IMR-90 (cell line): ENCODE data around the gene EGFL8. TPM values are rescaled to one million over a fixed set of nuclear protein-coding genes. Genes with fewer than 3 reads are reported as not detected.

Experiments
- ATAC-seq: fragments of 200-7000 bp; cut with Tn5 transposase; 2 replicates; pipeline ENCODE4 v1.9.1; 2020; ENCODE audit warnings: low read depth, mild to moderate bottlenecking, moderate library complexity
- BruUV-seq: library from RNA; stranded (reverse); fragments of 400-500 nt; replicated peaks from 2 replicates; lab custom pipeline; 2021; lab: Mats Ljungman, UMichigan
- CTCF ChIA-PET: fragments of 300-600 bp; formaldehyde crosslinking; extraction: SDS; loops from one replicate; lab custom pipeline; 2021; ENCODE audit warnings: antibody characterized with exemption; lab: Yijun Ruan, JAX
- POLR2A ChIA-PET: fragments of 300-600 bp; sonication (Branson Sonifier 250); formaldehyde crosslinking; loops from one replicate; lab custom pipeline; 2022; ENCODE audit warnings: antibody characterized with exemption; ENCODE audit not compliant: unreplicated experiment; lab: Charles Lee
- DNase-seq: peaks from one replicate; pipeline ENCODE4 v3.0.0; 2013
- H2AFZ ChIP-seq: replicated peaks from 2 replicates; pipeline ENCODE3; 2013; ENCODE audit warnings: low read length, mild to moderate bottlenecking; ENCODE audit not compliant: poor library complexity
- H2AK5ac ChIP-seq: 2 replicates; pipeline ENCODE4 v1.6.1; 2013; ENCODE audit warnings: low read depth, low read length, inconsistent platforms
- H2AK9ac ChIP-seq: replicated peaks from 2 replicates; pipeline ENCODE3; 2013; ENCODE audit warnings: mild to moderate bottlenecking, low read depth, low read length, moderate library complexity; ENCODE audit not compliant: poor library complexity
- H2BK120ac ChIP-seq: 2 replicates; pipeline ENCODE4 v1.6.1; 2013; ENCODE audit warnings: low read depth, low read length, inconsistent platforms
- H2BK15ac ChIP-seq: 3 replicates; pipeline ENCODE4 v1.6.1; 2013; ENCODE audit warnings: low read depth, low read length, inconsistent platforms
- H2BK20ac ChIP-seq: 2 replicates; pipeline ENCODE4 v1.6.1; 2013; ENCODE audit warnings: low read depth, mild to moderate bottlenecking, inconsistent platforms, low read length, moderate library complexity
- H2BK5ac ChIP-seq: 2 replicates; pipeline ENCODE4 v1.6.1; 2013; ENCODE audit warnings: mild to moderate bottlenecking, low read depth, low read length, inconsistent platforms; ENCODE audit not compliant: poor library complexity, severe bottlenecking
- H3K14ac ChIP-seq: replicated peaks from 2 replicates; pipeline ENCODE4 v1.6.1; 2013; ENCODE audit warnings: low read depth, low read length, inconsistent platforms
- H3K18ac ChIP-seq: 2 replicates; pipeline ENCODE4 v1.6.1; 2013; ENCODE audit warnings: low read depth, low read length, control low read depth
- H3K23ac ChIP-seq: 2 replicates; pipeline ENCODE4 v1.6.1; 2013; ENCODE audit warnings: low read depth, low read length, inconsistent platforms
- H3K27ac ChIP-seq: 2 replicates; pipeline ENCODE4 v1.5.1; 2013; ENCODE audit warnings: mild to moderate bottlenecking, control low read depth, low read length; ENCODE audit not compliant: insufficient read depth
- H3K27me3 ChIP-seq: 2 replicates; pipeline ENCODE4 v1.6.1; 2013; ENCODE audit warnings: low read length; ENCODE audit not compliant: control insufficient read depth, insufficient read depth
- H3K36me3 ChIP-seq: 2 replicates; pipeline ENCODE4 v1.6.1; 2013; ENCODE audit warnings: low read length, mixed read lengths; ENCODE audit not compliant: control insufficient read depth, insufficient read depth
- H3K4ac ChIP-seq: 2 replicates; pipeline ENCODE4 v1.6.1; 2013; ENCODE audit warnings: low read depth, low read length, inconsistent platforms
- H3K4me1 ChIP-seq: 2 replicates; pipeline ENCODE4 v1.6.1; 2013; ENCODE audit warnings: low read length, mixed read lengths; ENCODE audit not compliant: control insufficient read depth, insufficient read depth
- H3K4me2 ChIP-seq: 2 replicates; pipeline ENCODE4 v1.6.1; 2013; ENCODE audit warnings: low read depth, mild to moderate bottlenecking, control low read depth, low read length, moderate library complexity
- H3K4me3 ChIP-seq: 2 replicates; pipeline ENCODE4 v1.5.1; 2013; ENCODE audit warnings: low read depth, mild to moderate bottlenecking, control low read depth, low read length, moderate library complexity; ENCODE audit not compliant: insufficient read depth
- H3K56ac ChIP-seq: 2 replicates; pipeline ENCODE4 v1.6.1; 2013; ENCODE audit warnings: low read length, inconsistent platforms; ENCODE audit not compliant: insufficient read depth; ENCODE audit errors: extremely low read depth
- H3K79me1 ChIP-seq, 2 experiments: 2 replicates each; pipeline ENCODE4 v1.6.1; 2013; ENCODE audit warnings: low read length in 2 of 2, inconsistent platforms in 1 of 2, low read depth in 1 of 2
- H3K9ac ChIP-seq: 2 replicates; pipeline ENCODE4 v1.6.1; 2013; ENCODE audit warnings: low read depth, low read length, control low read depth
- H3K9me1 ChIP-seq: 2 replicates; pipeline ENCODE4 v1.6.1; 2013; ENCODE audit warnings: low read length, inconsistent platforms; ENCODE audit not compliant: insufficient read depth
- H3K9me3 ChIP-seq: 2 replicates; pipeline ENCODE4 v1.6.1; 2013; ENCODE audit warnings: low read length; ENCODE audit not compliant: control insufficient read depth, insufficient read depth
- H4K20me1 ChIP-seq: 2 replicates; pipeline ENCODE4 v1.6.1; 2013; ENCODE audit warnings: low read length, inconsistent platforms; ENCODE audit not compliant: insufficient read depth
- H4K5ac ChIP-seq: 2 replicates; pipeline ENCODE4 v1.6.1; 2013; ENCODE audit warnings: mild to moderate bottlenecking, low read depth, low read length, control low read depth
- H4K8ac ChIP-seq, 2 experiments: 2 replicates each; pipeline ENCODE4 v1.6.1; 2013; ENCODE audit warnings: low read depth in 2 of 2, low read length in 2 of 2, control low read depth in 1 of 2, inconsistent platforms in 1 of 2
- H4K91ac ChIP-seq: 2 replicates; pipeline ENCODE4 v1.6.1; 2013; ENCODE audit warnings: low read depth, low read length, inconsistent platforms; ENCODE audit not compliant: insufficient read depth
- FOS ChIP-seq: fragments of 150-350 bp; IDR thresholded peaks from 2 replicates; pipeline ENCODE4 v1.6.1; 2016; ENCODE audit warnings: low read depth, low read length
- MAFK ChIP-seq: IDR thresholded peaks from 2 replicates; pipeline ENCODE4 v1.6.1; 2012; ENCODE audit warnings: low read depth, low read length, improper control_type of control experiment
- MAZ ChIP-seq: IDR thresholded peaks from 2 replicates; pipeline ENCODE4 v1.6.1; 2012; ENCODE audit warnings: low read depth, mild to moderate bottlenecking, low read length, improper control_type of control experiment, moderate library complexity, borderline replicate concordance
- MXI1 ChIP-seq: IDR thresholded peaks from 2 replicates; pipeline ENCODE4 v1.6.1; 2012; ENCODE audit warnings: low read depth, mild to moderate bottlenecking, low read length, moderate library complexity, borderline replicate concordance
- NFE2L2 ChIP-seq: fragments of 150-350 bp; IDR thresholded peaks from 2 replicates; pipeline ENCODE4 v1.6.1; 2016; ENCODE audit warnings: low read depth, mild to moderate bottlenecking, low read length
- RCOR1 ChIP-seq: IDR thresholded peaks from 2 replicates; pipeline ENCODE4 v1.6.1; 2012; ENCODE audit warnings: mild to moderate bottlenecking, low read length, improper control_type of control experiment; ENCODE audit not compliant: insufficient replicate concordance
- SMC3 ChIP-seq: fragments of 150-350 bp; IDR thresholded peaks from 2 replicates; pipeline ENCODE4 v1.6.1; 2016; ENCODE audit warnings: low read depth, mild to moderate bottlenecking, antibody characterized with exemption, low read length, moderate library complexity
- WGBS, 2 experiments: methylation state at CpG; one replicate each; pipeline versions ENCODE4 v1.1.5 to v1.1.7; 2013; ENCODE audit warnings: missing lambda C conversion rate in 2 of 2; ENCODE audit not compliant: insufficient read length in 1 of 2; ENCODE audit errors: extremely low coverage in 2 of 2; 5-methylcytosine and 5-hydroxymethylcytosine counted together
- dilution Hi-C: fragments of 300-500 bp; cut with HindIII; formaldehyde crosslinking; loops from one replicate; pipeline ENCODE4 v1.14.3; 2018; ENCODE audit warnings: low sequenced_read_pairs; ENCODE audit not compliant: unreplicated experiment
- in situ Hi-C: fragments of 300-500 bp; cut with MboI; formaldehyde crosslinking; loops from 3 replicates; pipeline ENCODE4 v1.14.3; 2019; ENCODE audit warnings: low sequenced_read_pairs, inconsistent platforms, mixed read lengths
- intact Hi-C: fragments of 100-400 bp; cut with micrococcal nuclease; formaldehyde crosslinking; loops from 2 replicates; pipeline ENCODE4 v1.10.0; 2022
- polyA plus RNA-seq, 3 experiments: library from polyadenylated mRNA; depleted of rRNA; stranded (reverse); fragments of >200 nt; gene quantifications; 2 replicates each; pipeline ENCODE4 v1.2.3, GENCODE V29; 2012; ENCODE audit warnings: low replicate concordance in 1 of 3
- total RNA-seq: library from RNA; depleted of rRNA; stranded (reverse); fragments of >200 nt; gene quantifications from 2 replicates; pipeline ENCODE4 v1.2.3, GENCODE V29; 2012
- TF ChIP-seq, protein P1 (sequence below): fragments of 150-350 bp; IDR thresholded peaks from 2 replicates; pipeline ENCODE4 v1.6.1; 2016; ENCODE audit warnings: low read depth, mild to moderate bottlenecking, low read length, moderate library complexity, borderline replicate concordance
- TF ChIP-seq, protein P2 (sequence below): fragments of 150-350 bp; IDR thresholded peaks from 2 replicates; pipeline ENCODE4 v1.6.1; 2017; ENCODE audit warnings: mild to moderate bottlenecking, antibody characterized with exemption, low read length, low read depth
- TF ChIP-seq, protein P3 (sequence below): conservative IDR thresholded peaks from 2 replicates; pipeline ENCODE4 v1.5.1; 2012; ENCODE audit warnings: mild to moderate bottlenecking, low read depth, low read length, improper control_type of control experiment

The EGFL8 gene
- total and polyA plus RNA-seq, 2 of the 4 experiments (the other 2 are of a cell fraction), result 0.18 to 4.7 TPM

DNA sequence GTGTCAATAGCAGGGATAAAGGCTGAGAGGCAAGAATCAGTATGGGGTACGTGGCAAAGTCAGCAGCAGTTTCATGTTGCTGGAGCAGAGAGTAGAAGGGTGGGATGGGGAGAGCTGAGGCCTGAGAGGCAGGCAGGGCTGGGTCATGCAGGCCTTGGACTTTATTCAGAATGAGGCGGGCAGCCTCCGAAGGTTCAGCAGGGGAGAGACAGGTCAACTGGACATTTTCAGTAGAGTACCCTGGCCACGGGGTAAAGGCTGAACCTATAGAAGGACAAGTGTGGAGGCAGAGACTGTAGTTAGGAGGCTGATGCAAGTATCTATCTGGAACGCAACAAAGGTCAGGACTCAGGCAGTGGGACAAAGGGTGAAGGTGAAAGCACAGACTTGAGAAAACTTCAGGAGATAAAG is 45.8 kb downstream of the EGFL8 start:
- H4K8ac ChIP-seq, result no peak overlapping the region
- TF ChIP-seq MAFK (no peak), MXI1 (no peak), RCOR1 (no peak), MAZ (no peak), FOS (no peak), SMC3 (no peak), NFE2L2 (no peak)
- TF ChIP-seq, protein P1, sequence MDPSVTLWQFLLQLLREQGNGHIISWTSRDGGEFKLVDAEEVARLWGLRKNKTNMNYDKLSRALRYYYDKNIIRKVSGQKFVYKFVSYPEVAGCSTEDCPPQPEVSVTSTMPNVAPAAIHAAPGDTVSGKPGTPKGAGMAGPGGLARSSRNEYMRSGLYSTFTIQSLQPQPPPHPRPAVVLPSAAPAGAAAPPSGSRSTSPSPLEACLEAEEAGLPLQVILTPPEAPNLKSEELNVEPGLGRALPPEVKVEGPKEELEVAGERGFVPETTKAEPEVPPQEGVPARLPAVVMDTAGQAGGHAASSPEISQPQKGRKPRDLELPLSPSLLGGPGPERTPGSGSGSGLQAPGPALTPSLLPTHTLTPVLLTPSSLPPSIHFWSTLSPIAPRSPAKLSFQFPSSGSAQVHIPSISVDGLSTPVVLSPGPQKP, result no peak
- TF ChIP-seq, protein P2, sequence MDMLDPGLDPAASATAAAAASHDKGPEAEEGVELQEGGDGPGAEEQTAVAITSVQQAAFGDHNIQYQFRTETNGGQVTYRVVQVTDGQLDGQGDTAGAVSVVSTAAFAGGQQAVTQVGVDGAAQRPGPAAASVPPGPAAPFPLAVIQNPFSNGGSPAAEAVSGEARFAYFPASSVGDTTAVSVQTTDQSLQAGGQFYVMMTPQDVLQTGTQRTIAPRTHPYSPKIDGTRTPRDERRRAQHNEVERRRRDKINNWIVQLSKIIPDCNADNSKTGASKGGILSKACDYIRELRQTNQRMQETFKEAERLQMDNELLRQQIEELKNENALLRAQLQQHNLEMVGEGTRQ, result no peak
- TF ChIP-seq, protein P3, sequence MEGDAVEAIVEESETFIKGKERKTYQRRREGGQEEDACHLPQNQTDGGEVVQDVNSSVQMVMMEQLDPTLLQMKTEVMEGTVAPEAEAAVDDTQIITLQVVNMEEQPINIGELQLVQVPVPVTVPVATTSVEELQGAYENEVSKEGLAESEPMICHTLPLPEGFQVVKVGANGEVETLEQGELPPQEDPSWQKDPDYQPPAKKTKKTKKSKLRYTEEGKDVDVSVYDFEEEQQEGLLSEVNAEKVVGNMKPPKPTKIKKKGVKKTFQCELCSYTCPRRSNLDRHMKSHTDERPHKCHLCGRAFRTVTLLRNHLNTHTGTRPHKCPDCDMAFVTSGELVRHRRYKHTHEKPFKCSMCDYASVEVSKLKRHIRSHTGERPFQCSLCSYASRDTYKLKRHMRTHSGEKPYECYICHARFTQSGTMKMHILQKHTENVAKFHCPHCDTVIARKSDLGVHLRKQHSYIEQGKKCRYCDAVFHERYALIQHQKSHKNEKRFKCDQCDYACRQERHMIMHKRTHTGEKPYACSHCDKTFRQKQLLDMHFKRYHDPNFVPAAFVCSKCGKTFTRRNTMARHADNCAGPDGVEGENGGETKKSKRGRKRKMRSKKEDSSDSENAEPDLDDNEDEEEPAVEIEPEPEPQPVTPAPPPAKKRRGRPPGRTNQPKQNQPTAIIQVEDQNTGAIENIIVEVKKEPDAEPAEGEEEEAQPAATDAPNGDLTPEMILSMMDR, result no peak
- no peak overlapping the region for H3K4me2 ChIP-seq
- no peak overlapping the region for H2AK9ac ChIP-seq
- no peaks in the 10 kb centered on the region for H3K79me1 ChIP-seq
- CTCF ChIA-PET, result no interaction called here
- peaks cover 8% of the 10 kb centered on the region; the same call in 1 of the 2 replicates for H3K27me3 ChIP-seq
- DNase-seq (no peak), ATAC-seq (no peak)
- WGBS, 2 experiments, result 60% methylated on average over 5 of the region's 5 CpGs; no CpG with 5 or more reads in 1 of the 2 experiments
- POLR2A ChIA-PET, result no interaction called here
- no peaks in the 10 kb centered on the region for H3K9me3 ChIP-seq
- H3K18ac ChIP-seq, result no peak overlapping the region
- H3K9ac ChIP-seq, result no peak overlapping the region
- no peaks in the 10 kb centered on the region for H4K20me1 ChIP-seq
- H2AK5ac ChIP-seq, result no peak overlapping the region
- H3K4ac ChIP-seq, result no peak overlapping the region
- dilution Hi-C loops (no loop called here), intact Hi-C loops (no loop called here), in situ Hi-C loops (no loop called here)
- H3K23ac ChIP-seq, result no peak overlapping the region
- no peak overlapping the region for H4K5ac ChIP-seq
- no peak overlapping the region for H2AFZ ChIP-seq
- no peaks in the 10 kb centered on the region for H3K4me1 ChIP-seq
- H4K91ac ChIP-seq, result no peak overlapping the region
- no peak overlapping the region for H3K4me3 ChIP-seq
- H3K27ac ChIP-seq, result no peak overlapping the region
- no peak overlapping the region for H2BK5ac ChIP-seq
- no peaks in the 10 kb centered on the region for H3K9me1 ChIP-seq
- no peak overlapping the region for H2BK120ac ChIP-seq
- no peak overlapping the region for H2BK20ac ChIP-seq
- H2BK15ac ChIP-seq, result no peak overlapping the region
- no peaks in the 10 kb centered on the region for H3K36me3 ChIP-seq
- H3K14ac ChIP-seq, result no peak overlapping the region
- H3K56ac ChIP-seq, result no peak overlapping the region
- BruUV-seq, result no TSS peak
